Choroid plexus epithelial cell (primary cell): ENCODE results near the gene PLK5.

Experiments
- DNase-seq: peaks from one replicate; pipeline ENCODE4 v3.0.0-alpha.2; 2010; ENCODE audit warnings: low read depth
- H3K4me3 ChIP-seq: 2 replicates; pipeline ENCODE4 v1.5.1; 2011; ENCODE audit warnings: low read depth, mild to moderate bottlenecking, control low read depth, low read length, moderate library complexity
- TF ChIP-seq, protein P1 (sequence below): conservative IDR thresholded peaks from 2 replicates; pipeline ENCODE4 v1.5.1; 2011; ENCODE audit warnings: low read depth, mild to moderate bottlenecking, control low read depth, inconsistent platforms, low read length, moderate library complexity

Gene PLK5

GRCh38 chr19:1501200-1501595 is 22.7 kb upstream of the PLK5 start:
- H3K4me3 ChIP-seq, result no peak overlapping the region
- TF ChIP-seq, protein P1, sequence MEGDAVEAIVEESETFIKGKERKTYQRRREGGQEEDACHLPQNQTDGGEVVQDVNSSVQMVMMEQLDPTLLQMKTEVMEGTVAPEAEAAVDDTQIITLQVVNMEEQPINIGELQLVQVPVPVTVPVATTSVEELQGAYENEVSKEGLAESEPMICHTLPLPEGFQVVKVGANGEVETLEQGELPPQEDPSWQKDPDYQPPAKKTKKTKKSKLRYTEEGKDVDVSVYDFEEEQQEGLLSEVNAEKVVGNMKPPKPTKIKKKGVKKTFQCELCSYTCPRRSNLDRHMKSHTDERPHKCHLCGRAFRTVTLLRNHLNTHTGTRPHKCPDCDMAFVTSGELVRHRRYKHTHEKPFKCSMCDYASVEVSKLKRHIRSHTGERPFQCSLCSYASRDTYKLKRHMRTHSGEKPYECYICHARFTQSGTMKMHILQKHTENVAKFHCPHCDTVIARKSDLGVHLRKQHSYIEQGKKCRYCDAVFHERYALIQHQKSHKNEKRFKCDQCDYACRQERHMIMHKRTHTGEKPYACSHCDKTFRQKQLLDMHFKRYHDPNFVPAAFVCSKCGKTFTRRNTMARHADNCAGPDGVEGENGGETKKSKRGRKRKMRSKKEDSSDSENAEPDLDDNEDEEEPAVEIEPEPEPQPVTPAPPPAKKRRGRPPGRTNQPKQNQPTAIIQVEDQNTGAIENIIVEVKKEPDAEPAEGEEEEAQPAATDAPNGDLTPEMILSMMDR, result no peak
- DNase-seq, result no peak

DNA sequence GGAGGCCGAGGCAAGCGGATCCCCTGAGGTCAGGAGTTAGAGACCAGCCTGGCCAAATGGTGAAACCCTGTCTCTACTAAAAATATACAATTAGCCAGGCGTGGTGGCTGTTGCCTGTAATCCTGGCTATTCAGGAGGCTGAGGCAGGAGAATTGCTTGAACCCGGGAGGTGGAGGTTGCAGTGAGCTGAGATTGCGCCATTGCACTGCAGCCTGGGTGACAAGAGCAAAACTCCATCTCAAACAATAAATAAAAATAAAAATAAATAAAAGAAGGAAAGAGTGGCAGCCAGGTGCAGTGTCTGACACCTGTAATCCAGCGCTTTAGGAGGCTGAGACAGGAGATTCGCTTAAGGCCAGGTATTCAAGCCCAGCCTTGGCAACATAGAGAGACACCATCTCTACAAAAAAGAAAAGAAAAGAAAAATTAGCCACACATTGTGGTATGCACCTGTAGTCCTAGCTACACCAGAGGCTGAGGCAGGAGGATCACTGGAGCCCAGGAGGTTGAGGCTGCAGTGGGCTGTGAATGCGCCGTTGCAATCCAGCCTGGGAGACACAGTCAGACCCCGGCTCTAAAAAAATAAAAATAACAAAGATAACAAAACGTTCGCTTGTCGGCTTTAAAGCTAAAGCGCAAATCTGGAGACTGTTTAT is 21.3 kb upstream of the PLK5 start:
- DNase-seq, result no peak
- TF ChIP-seq, protein P1, result no peak
- no peak overlapping the region for H3K4me3 ChIP-seq

DNA sequence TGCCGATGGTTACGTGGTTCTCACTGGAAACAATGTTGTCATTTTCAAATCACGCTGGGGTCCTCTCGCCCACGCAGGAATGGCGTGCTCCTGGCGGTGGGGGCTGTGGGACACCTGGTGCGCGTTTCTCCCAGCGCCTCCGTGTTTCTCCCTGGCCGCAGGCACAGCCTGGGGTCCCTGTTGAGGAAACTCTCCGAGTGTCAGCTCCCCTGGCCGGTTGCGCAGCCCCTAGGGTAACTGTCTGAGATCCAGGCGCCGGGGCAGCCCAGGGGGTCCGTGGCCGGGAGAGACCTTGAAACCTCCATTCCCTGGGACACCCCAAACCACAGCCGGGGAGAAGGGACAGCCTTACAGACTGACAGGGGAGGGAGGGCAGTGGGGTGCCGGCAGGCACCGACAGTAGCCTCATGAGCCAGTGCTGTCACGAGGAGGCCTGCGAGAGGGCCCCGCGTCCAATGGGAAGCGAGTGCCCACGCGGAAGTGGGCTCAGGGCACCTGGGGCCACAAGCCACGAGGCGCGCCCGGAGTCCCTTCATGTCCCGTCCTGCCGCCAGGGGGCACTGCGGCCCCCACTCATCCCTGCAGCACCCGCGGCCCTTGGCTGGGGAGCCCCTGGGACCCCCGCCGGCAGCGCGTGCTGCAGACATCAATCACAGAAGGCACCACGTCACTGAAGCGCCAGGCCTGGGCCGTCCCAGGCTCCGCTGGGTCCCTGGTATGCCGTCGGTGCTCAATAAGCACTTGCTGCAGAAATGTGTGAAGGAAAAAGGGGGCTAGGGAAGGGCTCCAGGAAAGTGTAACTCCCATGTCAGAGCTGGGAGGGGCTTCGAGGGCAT is 20.6 kb upstream of the PLK5 start:
- peak overlapping the region; percentile 30 for H3K4me3 ChIP-seq
- DNase-seq, result peak; percentile 43
- TF ChIP-seq, protein P1, result peak; percentile 69

DNA sequence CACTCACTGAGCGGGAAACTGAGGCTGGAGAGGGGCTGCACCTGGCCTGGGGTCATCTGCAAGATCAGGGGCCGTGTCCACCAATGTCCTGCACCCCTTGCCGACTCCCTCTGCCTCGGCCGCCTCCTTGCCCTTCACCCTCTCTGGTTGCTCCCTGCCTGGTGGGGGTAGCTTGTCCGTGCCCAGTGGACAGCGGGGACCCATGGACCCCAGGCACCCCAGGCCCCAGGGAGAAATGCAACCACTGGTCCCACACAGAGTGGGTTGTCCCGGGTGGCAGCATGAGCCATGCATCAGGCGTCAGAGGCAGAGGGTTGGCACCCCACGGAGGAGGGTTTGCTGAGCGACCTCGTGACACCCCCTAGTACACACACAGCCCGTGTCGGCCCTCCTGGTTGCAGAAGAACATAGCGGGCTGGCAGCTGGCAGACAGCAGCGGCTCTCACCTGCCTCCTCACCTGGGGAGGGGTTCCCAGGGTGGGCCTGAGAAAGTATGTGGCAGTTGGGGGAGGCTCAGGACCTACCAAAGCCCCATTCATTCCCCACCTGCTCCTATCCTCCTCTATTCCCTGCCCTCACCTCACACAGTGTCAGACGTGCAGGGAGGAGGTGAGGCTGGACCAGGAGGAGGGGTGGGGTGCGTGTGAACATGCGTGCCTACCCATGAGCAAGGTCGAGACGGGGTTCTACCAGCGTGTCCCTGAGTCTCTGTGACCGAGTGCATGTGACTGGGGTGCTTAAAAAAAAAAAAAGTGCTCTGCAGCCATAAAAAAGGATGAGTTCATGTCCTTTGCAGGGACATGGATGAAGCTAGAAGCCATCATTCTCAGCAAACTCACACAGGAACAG is 19.7 kb upstream of the PLK5 start:
- DNase-seq, result no peak
- H3K4me3 ChIP-seq, result no peak overlapping the region
- TF ChIP-seq, protein P1, result no peak

GRCh38 chr19:1505012-1505411 is 18.9 kb upstream of the PLK5 start:
- H3K4me3 ChIP-seq, result no peak overlapping the region
- TF ChIP-seq, protein P1, result no peak
- no peak for DNase-seq

DNA sequence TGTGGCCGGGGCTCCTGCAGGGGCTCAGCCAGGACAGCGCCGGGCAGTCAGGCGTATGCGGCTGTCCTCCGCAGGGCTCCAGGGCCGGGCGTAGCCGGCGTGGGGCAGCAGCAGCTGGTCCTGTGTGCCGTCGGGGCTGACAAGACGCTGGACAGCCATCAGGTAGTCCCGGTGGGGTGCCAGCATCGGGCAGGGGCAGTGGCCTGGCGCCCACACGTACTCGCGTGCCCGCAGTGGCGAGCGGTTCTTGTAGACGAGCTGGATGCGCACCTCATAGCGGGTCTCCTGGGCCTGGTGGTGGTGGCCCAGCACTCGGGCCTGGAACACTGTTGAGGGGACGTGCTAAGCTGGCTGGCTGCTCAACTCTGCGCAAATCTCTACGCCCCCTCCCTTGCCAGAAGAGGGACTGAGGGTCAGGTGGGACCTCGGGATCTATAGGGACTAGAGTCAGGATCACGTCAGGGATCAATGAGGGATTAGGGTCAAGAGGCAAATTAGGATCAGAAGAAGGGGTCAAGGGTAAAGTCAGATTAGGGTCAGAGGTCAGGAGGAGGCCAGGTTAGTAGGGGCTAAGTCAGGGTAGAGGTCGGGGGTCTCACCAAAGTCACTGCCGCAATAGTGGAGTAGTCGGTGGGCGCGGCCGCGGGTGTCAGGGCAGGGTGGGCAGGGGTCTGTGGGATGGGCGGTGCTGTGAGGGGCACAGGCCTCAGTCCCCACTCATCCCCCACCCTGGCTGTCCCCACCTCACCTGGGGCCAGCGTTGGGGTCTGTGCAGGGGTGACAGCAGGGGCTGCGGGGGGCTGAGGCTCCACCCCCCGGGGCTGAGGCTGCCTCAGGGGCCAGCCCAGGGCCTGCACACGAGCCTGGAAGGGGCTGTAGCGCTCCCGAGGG is 17.6 kb upstream of the PLK5 start:
- no peak overlapping the region for H3K4me3 ChIP-seq
- DNase-seq, result no peak
- TF ChIP-seq, protein P1, result no peak
